ENCODE data around the gene ARL5A.
"Not testable (repeated sequence)": the region's sequence is repeated elsewhere in the genome, so short reads cannot be mapped to it uniquely, and the experiment has no call there.

Gene ARL5A

DNA sequence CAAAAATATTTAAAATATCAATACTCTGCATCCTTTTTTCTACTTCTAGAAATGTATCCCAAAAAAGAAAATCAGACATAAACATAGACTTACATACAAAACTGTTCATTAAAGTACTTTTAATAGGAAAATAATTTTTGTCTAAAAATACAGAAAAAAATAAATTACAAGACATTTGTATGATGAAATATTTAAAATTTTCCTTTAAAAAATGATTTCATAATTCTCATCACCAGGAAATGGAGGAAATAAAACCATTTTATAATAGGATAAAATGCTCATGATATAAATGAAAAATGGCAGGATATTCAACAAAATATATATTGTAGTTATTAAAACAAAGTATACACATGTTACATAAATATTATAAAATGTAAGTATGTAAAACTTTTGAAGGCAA, 24.4 kb downstream of the ARL5A start:
- H3K4me3 ChIP-seq (ENCODE audit: control insufficient read depth, low read depth, low read length), result no peak overlapping the region
- TF ChIP-seq, protein P1, sequence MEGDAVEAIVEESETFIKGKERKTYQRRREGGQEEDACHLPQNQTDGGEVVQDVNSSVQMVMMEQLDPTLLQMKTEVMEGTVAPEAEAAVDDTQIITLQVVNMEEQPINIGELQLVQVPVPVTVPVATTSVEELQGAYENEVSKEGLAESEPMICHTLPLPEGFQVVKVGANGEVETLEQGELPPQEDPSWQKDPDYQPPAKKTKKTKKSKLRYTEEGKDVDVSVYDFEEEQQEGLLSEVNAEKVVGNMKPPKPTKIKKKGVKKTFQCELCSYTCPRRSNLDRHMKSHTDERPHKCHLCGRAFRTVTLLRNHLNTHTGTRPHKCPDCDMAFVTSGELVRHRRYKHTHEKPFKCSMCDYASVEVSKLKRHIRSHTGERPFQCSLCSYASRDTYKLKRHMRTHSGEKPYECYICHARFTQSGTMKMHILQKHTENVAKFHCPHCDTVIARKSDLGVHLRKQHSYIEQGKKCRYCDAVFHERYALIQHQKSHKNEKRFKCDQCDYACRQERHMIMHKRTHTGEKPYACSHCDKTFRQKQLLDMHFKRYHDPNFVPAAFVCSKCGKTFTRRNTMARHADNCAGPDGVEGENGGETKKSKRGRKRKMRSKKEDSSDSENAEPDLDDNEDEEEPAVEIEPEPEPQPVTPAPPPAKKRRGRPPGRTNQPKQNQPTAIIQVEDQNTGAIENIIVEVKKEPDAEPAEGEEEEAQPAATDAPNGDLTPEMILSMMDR (IDR thresholded peaks at IDR 0.05; ENCODE audit: control insufficient read depth, insufficient read depth, low read depth, low read length, missing control alignments), result no peak
- DNase-seq (ENCODE audit: low read depth), result no peak

DNA sequence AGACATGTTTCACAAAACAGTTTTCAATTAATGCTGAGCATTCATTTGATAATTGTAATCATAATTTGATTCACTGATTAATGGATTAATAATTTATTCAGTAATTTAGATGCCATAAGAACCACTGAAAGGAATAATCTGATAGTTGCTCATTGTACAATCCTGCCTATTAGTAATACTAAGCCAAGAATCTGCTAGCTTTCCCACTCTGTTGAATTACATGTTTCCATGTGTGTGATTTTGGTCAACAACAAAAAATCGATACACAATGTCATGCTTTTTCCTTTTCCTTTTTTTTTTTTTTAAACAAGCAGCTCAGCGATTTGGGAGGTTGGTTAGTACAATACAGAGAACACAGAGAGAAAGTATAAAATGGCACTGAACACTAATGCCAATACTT, 25.9 kb downstream of the ARL5A start:
- DNase-seq (ENCODE audit: low read depth), result no peak
- H3K4me3 ChIP-seq (ENCODE audit: control insufficient read depth, low read depth, low read length), result no peak overlapping the region
- TF ChIP-seq, protein P1 (IDR thresholded peaks at IDR 0.05; ENCODE audit: control insufficient read depth, insufficient read depth, low read depth, low read length, missing control alignments), result no peak

DNA sequence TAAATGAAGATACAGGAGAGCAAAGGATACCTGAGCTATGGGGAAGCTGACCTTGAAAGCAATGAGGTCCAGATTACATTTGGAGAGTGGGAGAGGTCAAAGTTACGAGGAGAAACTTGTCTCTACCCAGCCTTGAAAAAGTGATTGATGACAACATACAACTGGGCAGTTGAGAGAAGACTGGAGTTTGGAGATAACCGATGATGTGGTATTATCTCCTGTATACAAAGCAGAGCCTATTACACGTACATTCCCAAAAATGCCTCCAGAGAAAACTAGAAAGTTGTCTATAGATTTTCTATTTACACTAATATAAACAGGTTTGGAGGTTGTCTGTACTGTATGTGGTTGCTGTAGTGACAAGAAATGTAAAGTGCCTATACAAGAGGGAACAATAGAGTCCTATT, 28.3 kb downstream of the ARL5A start:
- DNase-seq (ENCODE audit: low read depth), result no peak
- no peak overlapping the region for H3K4me3 ChIP-seq (ENCODE audit: control insufficient read depth, low read depth, low read length)
- TF ChIP-seq, protein P1 (IDR thresholded peaks at IDR 0.05; ENCODE audit: control insufficient read depth, insufficient read depth, low read depth, low read length, missing control alignments), result no peak

DNA sequence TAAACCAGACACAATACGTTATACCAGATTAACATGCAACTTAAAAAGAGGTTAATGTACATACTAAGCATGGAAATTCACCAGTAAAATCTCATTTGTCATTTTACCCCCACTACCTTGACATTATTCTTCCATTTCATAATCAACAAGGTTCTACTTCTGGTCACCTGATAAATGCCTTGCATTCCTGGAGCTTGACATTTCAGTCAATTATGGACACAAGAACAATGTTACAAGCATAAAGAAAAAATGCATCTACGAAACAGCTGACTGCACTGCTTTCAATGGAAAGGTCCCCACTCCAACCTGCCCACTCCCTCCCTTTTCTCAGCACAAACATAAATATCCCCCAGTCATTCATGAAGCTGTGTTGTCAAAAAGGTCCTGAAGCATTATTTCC, 31.4 kb downstream of the ARL5A start:
- H3K4me3 ChIP-seq (ENCODE audit: control insufficient read depth, low read depth, low read length), result no peak overlapping the region
- no peak for DNase-seq (ENCODE audit: low read depth)
- TF ChIP-seq, protein P1 (IDR thresholded peaks at IDR 0.05; ENCODE audit: control insufficient read depth, insufficient read depth, low read depth, low read length, missing control alignments), result no peak

DNA sequence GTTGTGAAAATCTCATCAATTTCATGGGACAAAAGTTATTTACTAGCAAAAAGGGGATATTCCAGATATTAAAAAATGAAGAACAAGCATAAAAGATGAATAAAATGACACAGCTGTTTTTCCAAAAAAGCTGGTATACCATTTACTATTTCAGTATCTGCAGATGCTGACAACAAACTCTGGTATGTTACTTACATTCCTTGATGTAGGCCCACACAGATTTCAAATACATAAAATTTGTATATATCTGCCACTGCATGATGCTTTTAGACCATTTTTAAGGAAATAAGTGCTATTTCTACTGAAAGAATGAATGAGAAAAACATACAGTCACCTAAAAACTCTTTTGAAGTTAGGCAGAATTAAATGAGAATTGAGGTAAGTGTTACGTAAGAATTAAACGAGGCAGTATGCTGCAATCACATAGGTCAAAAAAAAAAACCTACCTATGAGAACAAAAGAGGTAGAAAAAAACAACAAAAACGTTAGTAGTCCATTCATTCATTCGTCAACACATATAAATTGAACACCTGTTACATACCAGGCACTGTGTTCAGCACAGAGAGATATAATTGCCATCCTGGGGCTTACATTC, 32.5 kb downstream of the ARL5A start:
- H3K4me3 ChIP-seq (ENCODE audit: control insufficient read depth, low read depth, low read length), result no peak overlapping the region
- DNase-seq (ENCODE audit: low read depth), result no peak
- TF ChIP-seq, protein P1 (IDR thresholded peaks at IDR 0.05; ENCODE audit: control insufficient read depth, insufficient read depth, low read depth, low read length, missing control alignments), result no peak

DNA sequence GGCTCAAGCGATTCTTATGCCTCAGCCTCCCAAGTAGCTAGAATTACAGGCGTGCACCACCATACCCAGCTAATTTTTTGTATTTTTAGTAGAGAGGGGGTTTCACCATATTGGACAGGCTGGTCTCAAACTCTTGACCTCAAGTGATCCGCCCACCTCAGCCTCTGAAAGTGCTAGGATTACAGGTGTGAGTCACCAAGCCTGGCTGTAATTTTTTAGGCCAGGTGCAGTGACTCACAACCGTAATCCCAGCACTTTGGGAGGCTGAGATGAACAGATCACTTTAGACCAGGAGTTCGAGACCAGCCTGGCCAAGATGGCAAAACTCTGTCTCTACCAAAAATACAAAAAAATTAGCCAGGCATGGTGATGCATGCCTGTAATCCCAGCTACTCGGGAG, 33.8 kb downstream of the ARL5A start:
- not testable (repeated sequence) for H3K4me3 ChIP-seq (ENCODE audit: control insufficient read depth, low read depth, low read length); DNase-seq (ENCODE audit: low read depth)

DNA sequence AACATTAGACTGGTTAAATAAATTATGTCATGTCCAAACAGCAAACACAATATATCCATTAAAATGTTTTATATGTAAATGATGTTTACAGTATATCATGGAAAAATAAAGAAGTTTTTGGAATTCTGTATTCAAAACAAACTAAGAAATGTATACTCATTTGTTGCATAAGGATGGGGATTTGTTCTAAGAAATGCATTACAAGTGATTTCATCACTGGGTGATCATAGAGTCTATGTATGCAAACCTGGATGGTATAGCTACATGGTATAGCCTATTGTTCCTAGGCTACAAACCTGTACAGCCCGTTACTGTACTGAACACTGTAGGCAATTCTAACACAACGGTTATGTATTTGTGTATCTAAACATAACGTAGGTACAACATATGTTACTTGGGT, 35.1 kb downstream of the ARL5A start:
- TF ChIP-seq, protein P1 (IDR thresholded peaks at IDR 0.05; ENCODE audit: control insufficient read depth, insufficient read depth, low read depth, low read length, missing control alignments), result no peak
- no peak overlapping the region for H3K4me3 ChIP-seq (ENCODE audit: control insufficient read depth, low read depth, low read length)
- DNase-seq (ENCODE audit: low read depth), result no peak
